Measurements from ENCODE around the gene TRIM2. TPM values are rescaled to one million over a fixed set of nuclear protein-coding genes. Genes with fewer than 3 reads are reported as not detected.

The TRIM2 gene
- polyA plus RNA-seq, 1 donor (not counting 4 experiments of a cell fraction or from before 2014, with no cell fraction given): 10.6 TPM

GRCh38 chr4:153241970-153242838 is 38.0 kb downstream of the TRIM2 start:
- H2AFZ ChIP-seq (ENCODE audit: control insufficient read depth, low read length): no peak overlapping the region
- no peaks in the 10 kb centered on the region for H3K9me3 ChIP-seq (ENCODE audit: control insufficient read depth, low read depth, low read length)
- H3K27me3 ChIP-seq (ENCODE audit: control insufficient read depth, extremely low read depth, insufficient read depth, low read length): no peaks in the 10 kb centered on the region
- H3K9ac ChIP-seq (ENCODE audit: control insufficient read depth, extremely low read depth, insufficient read depth, low read length): no peak overlapping the region
- no peak overlapping the region for H3K4me2 ChIP-seq (ENCODE audit: control insufficient read depth, extremely low read depth, insufficient read depth, low read depth, low read length)
- H3K9me1 ChIP-seq (ENCODE audit: control insufficient read depth, extremely low read depth, insufficient read depth, low read length): no peaks in the 10 kb centered on the region
- dilution Hi-C loops (cut with MboI; ENCODE audit: extremely low pct_ligation_motif_present, low sequenced_read_pairs): no loop called here
- no peaks in the 10 kb centered on the region for H3K36me3 ChIP-seq (ENCODE audit: control insufficient read depth in 2 of 2, extremely low read depth in 1 of 2, insufficient read depth in 2 of 2, low read length in 2 of 2)
- H3K79me2 ChIP-seq (ENCODE audit: control insufficient read depth, insufficient read depth, low read length): no peaks in the 10 kb centered on the region
- DNase-seq (ENCODE audit: low read depth, low spot score): no peak
- TF ChIP-seq CTCF (optimal IDR thresholded peaks at IDR 0.05 in 1 of 3, IDR thresholded peaks at IDR 0.05 in 1 of 3, conservative IDR thresholded peaks at IDR 0.05 in 1 of 3; ENCODE audit: extremely low read depth in 1 of 3, insufficient read depth in 2 of 3, low read length in 3 of 3): no peak
- TF ChIP-seq EZH2 (IDR thresholded peaks at IDR 0.05; ENCODE audit: low read length): no peak
- H3K4me3 ChIP-seq (ENCODE audit: control insufficient read depth in 2 of 3, extremely low read depth in 1 of 3, insufficient read depth in 2 of 3, low read depth in 1 of 3, low read length in 3 of 3): no peak overlapping the region
- no peak overlapping the region for H3K27ac ChIP-seq (ENCODE audit: control insufficient read depth, insufficient read depth, low read length)
- FAIRE-seq: no peak
- H4K20me1 ChIP-seq (ENCODE audit: control insufficient read depth, extremely low read depth, insufficient read depth, low read length): no peaks in the 10 kb centered on the region
- H3K4me1 ChIP-seq (ENCODE audit: control insufficient read depth, extremely low read depth, insufficient read depth, low read length): no peaks in the 10 kb centered on the region

- Histone ChIP-seq H4K20me1 (ENCODE audit: control insufficient read depth, extremely low read depth, insufficient read depth, low read length) (no peaks in the 10 kb centered on the region), H3K27me3 (ENCODE audit: control insufficient read depth, extremely low read depth, insufficient read depth, low read length) (no peaks in the 10 kb centered on the region), H3K9ac (ENCODE audit: control insufficient read depth, extremely low read depth, insufficient read depth, low read length) (no peak overlapping the region), H3K4me1 (ENCODE audit: control insufficient read depth, extremely low read depth, insufficient read depth, low read length) (no peaks in the 10 kb centered on the region), H3K9me3 (ENCODE audit: control insufficient read depth, low read depth, low read length) (no peaks in the 10 kb centered on the region), H3K36me3 (ENCODE audit: control insufficient read depth in 2 of 2, extremely low read depth in 1 of 2, insufficient read depth in 2 of 2, low read length in 2 of 2) (no peaks in the 10 kb centered on the region), H3K27ac (ENCODE audit: control insufficient read depth, insufficient read depth, low read length) (no peak overlapping the region), H3K4me2 (ENCODE audit: control insufficient read depth, extremely low read depth, insufficient read depth, low read depth, low read length) (no peak overlapping the region), H3K4me3 (ENCODE audit: control insufficient read depth in 2 of 3, extremely low read depth in 1 of 3, insufficient read depth in 2 of 3, low read depth in 1 of 3, low read length in 3 of 3) (no peak overlapping the region), H3K9me1 (ENCODE audit: control insufficient read depth, extremely low read depth, insufficient read depth, low read length) (no peaks in the 10 kb centered on the region), H3K79me2 (ENCODE audit: control insufficient read depth, insufficient read depth, low read length) (no peaks in the 10 kb centered on the region), H2AFZ (ENCODE audit: control insufficient read depth, low read length) (no peak overlapping the region)
- DNase-seq (ENCODE audit: low read depth, low spot score) (no peak), FAIRE-seq (no peak)
- TF ChIP-seq CTCF (optimal IDR thresholded peaks at IDR 0.05 in 1 of 3, IDR thresholded peaks at IDR 0.05 in 1 of 3, conservative IDR thresholded peaks at IDR 0.05 in 1 of 3; ENCODE audit: extremely low read depth in 1 of 3, insufficient read depth in 2 of 3, low read length in 3 of 3) (no peak), EZH2 (IDR thresholded peaks at IDR 0.05; ENCODE audit: low read length) (no peak)
- dilution Hi-C loops (cut with MboI; ENCODE audit: extremely low pct_ligation_motif_present, low sequenced_read_pairs): no loop called here
Measured at GRCh38 chr4:153242839-153243324, 38.6 kb downstream of the TRIM2 start.
